H9 (cell line): Measurements from ENCODE around the gene CORO1A. TPM values are rescaled to one million over a fixed set of nuclear protein-coding genes. Genes with fewer than 3 reads are reported as not detected.

ENCODE experiments used
- DNase-seq: peaks from one replicate; pipeline ENCODE4 v3.0.0-alpha.2; 2017
- H2AFZ ChIP-seq: one replicate; pipeline ENCODE4 v1.6.1; 2013; ENCODE audit warnings: mild to moderate bottlenecking, low read length, control low read depth, moderate library complexity
- H2AK5ac ChIP-seq: 2 replicates; pipeline ENCODE4 v1.6.1; 2013; ENCODE audit warnings: low read length, control low read depth, mixed read lengths; ENCODE audit not compliant: insufficient read length
- H2BK120ac ChIP-seq: one replicate; pipeline ENCODE4 v1.6.1; 2013; ENCODE audit warnings: low read depth, mild to moderate bottlenecking, low read length, control low read depth, inconsistent platforms; ENCODE audit not compliant: poor library complexity, severe bottlenecking
- H2BK12ac ChIP-seq: 2 replicates; pipeline ENCODE4 v1.6.1; 2013; ENCODE audit warnings: low read length, control low read depth, mixed read lengths, low read depth; ENCODE audit not compliant: insufficient read length
- H2BK15ac ChIP-seq: 2 replicates; pipeline ENCODE4 v1.6.1; 2013; ENCODE audit warnings: low read depth, low read length, control low read depth
- H2BK20ac ChIP-seq: one replicate; pipeline ENCODE4 v1.6.1; 2013; ENCODE audit warnings: low read depth, mild to moderate bottlenecking, low read length, control low read depth, inconsistent platforms; ENCODE audit not compliant: poor library complexity, severe bottlenecking
- H2BK5ac ChIP-seq: 2 replicates; pipeline ENCODE4 v1.6.1; 2013; ENCODE audit warnings: low read length, control low read depth, mixed read lengths; ENCODE audit not compliant: insufficient read length
- H3K14ac ChIP-seq: 2 replicates; pipeline ENCODE4 v1.6.1; 2013; ENCODE audit warnings: low read length, control low read depth; ENCODE audit not compliant: insufficient read depth
- H3K18ac ChIP-seq: 2 replicates; pipeline ENCODE4 v1.6.1; 2013; ENCODE audit warnings: low read depth, mild to moderate bottlenecking, mixed read lengths, low read length, control low read depth; ENCODE audit not compliant: insufficient read length
- H3K23ac ChIP-seq: 2 replicates; pipeline ENCODE4 v1.6.1; 2013; ENCODE audit warnings: low read length, control low read depth, mixed read lengths, low read depth; ENCODE audit not compliant: insufficient read length
- H3K23me2 ChIP-seq: 2 replicates; pipeline ENCODE4 v1.6.1; 2013; ENCODE audit warnings: low read depth, mild to moderate bottlenecking, mixed read lengths, low read length, control low read depth; ENCODE audit not compliant: insufficient read length, poor library complexity, severe bottlenecking
- H3K27ac ChIP-seq: 2 replicates; pipeline ENCODE4 v1.5.1; 2013; ENCODE audit warnings: low read length, control low read depth, mixed read lengths, low read depth; ENCODE audit not compliant: insufficient read length
- H3K27me3 ChIP-seq: 2 replicates; pipeline ENCODE4 v1.6.1; 2013; ENCODE audit warnings: low read length, control low read depth, inconsistent platforms; ENCODE audit not compliant: insufficient read depth
- H3K4ac ChIP-seq: 2 replicates; pipeline ENCODE4 v1.6.1; 2013; ENCODE audit warnings: low read depth, mild to moderate bottlenecking, control low read depth, inconsistent platforms, low read length, moderate library complexity
- H3K4me1 ChIP-seq: 2 replicates; pipeline ENCODE4 v1.6.1; 2013; ENCODE audit warnings: low read length, control low read depth, inconsistent platforms; ENCODE audit not compliant: insufficient read depth
- H3K4me2 ChIP-seq: 2 replicates; pipeline ENCODE4 v1.6.1; 2013; ENCODE audit warnings: low read length, control low read depth, mixed read lengths; ENCODE audit not compliant: insufficient read length, insufficient read depth
- H3K56ac ChIP-seq: 2 replicates; pipeline ENCODE4 v1.6.1; 2013; ENCODE audit warnings: low read depth, mild to moderate bottlenecking, mixed read lengths, low read length, control low read depth; ENCODE audit not compliant: insufficient read length
- H3K79me1 ChIP-seq: 2 replicates; pipeline ENCODE4 v1.6.1; 2013; ENCODE audit warnings: low read depth, mild to moderate bottlenecking, moderate library complexity, low read length, control low read depth, inconsistent platforms; ENCODE audit not compliant: insufficient read depth, poor library complexity, severe bottlenecking
- H3K79me2 ChIP-seq: 2 replicates; pipeline ENCODE4 v1.6.1; 2013; ENCODE audit warnings: low read length, control low read depth, inconsistent platforms; ENCODE audit not compliant: insufficient read depth
- H3K9ac ChIP-seq: 2 replicates; pipeline ENCODE4 v1.6.1; 2013; ENCODE audit warnings: low read length, control low read depth, mixed read lengths; ENCODE audit not compliant: insufficient read length; ENCODE audit errors: extremely low read depth
- H3K9me3 ChIP-seq: one replicate; pipeline ENCODE4 v1.6.1; 2013; ENCODE audit warnings: low read depth, low read length, inconsistent platforms; ENCODE audit not compliant: control insufficient read depth
- H3T11ph ChIP-seq: one replicate; pipeline ENCODE4 v1.6.1; 2013; ENCODE audit warnings: mild to moderate bottlenecking, low read length, control low read depth, inconsistent platforms
- H4K20me1 ChIP-seq: one replicate; pipeline ENCODE4 v1.6.1; 2013; ENCODE audit not compliant: control insufficient read depth, insufficient read length, insufficient read depth
- H4K5ac ChIP-seq: 2 replicates; pipeline ENCODE4 v1.6.1; 2013; ENCODE audit warnings: low read depth, mild to moderate bottlenecking, mixed read lengths, low read length, control low read depth; ENCODE audit not compliant: insufficient read length
- H4K8ac ChIP-seq: replicated peaks from 2 replicates; pipeline ENCODE4 v1.6.1; 2013; ENCODE audit warnings: low read length, control low read depth, mixed read lengths, low read depth; ENCODE audit not compliant: insufficient read length
- H4K91ac ChIP-seq: 2 replicates; pipeline ENCODE4 v1.6.1; 2013; ENCODE audit warnings: low read depth, mild to moderate bottlenecking, moderate library complexity, mixed read lengths, low read length, control low read depth; ENCODE audit not compliant: insufficient read length
- H3K27ac Mint-ChIP-seq, 3 experiments: 2 replicates in 2 of 3; 3 replicates in 1 of 3; pipeline ENCODE4 v1.8.0; 2020 to 2021; ENCODE audit warnings: mixed read lengths in 3 of 3, mild to moderate bottlenecking in 1 of 3, moderate library complexity in 1 of 3
- H3K27me3 Mint-ChIP-seq: 2 replicates; pipeline ENCODE4 v1.8.0; 2021; ENCODE audit warnings: low read depth, mild to moderate bottlenecking, moderate library complexity, mixed read lengths
- H3K36me3 Mint-ChIP-seq, 3 experiments: 2 replicates in 2 of 3; 3 replicates in 1 of 3; pipeline ENCODE4 v1.8.0; 2020 to 2021; ENCODE audit warnings: low read depth in 3 of 3, mixed read lengths in 3 of 3; ENCODE audit not compliant: insufficient read depth in 1 of 3
- H3K4me1 Mint-ChIP-seq, 2 experiments: 2 replicates each; pipeline ENCODE4 v1.8.0; 2020; ENCODE audit warnings: mixed read lengths in 2 of 2
- H3K4me3 Mint-ChIP-seq, 2 experiments: 2 replicates in 1 of 2; 3 replicates in 1 of 2; pipeline ENCODE4 v1.8.0; 2020 to 2021; ENCODE audit warnings: mild to moderate bottlenecking in 2 of 2, mixed read lengths in 2 of 2, moderate library complexity in 1 of 2
- H3K9me3 Mint-ChIP-seq, 2 experiments: 2 replicates in 1 of 2; 3 replicates in 1 of 2; pipeline ENCODE4 v1.8.0; 2020; ENCODE audit warnings: mild to moderate bottlenecking in 2 of 2, mixed read lengths in 2 of 2, moderate library complexity in 1 of 2
- WGBS: extraction: QIAGEN DNeasy Blood & Tissue Kit; methylation state at CpG from one replicate; pipeline ENCODE4 v1.1.7; 2013; ENCODE audit warnings: missing lambda C conversion rate, low lambda C conversion rate, mixed read lengths; ENCODE audit not compliant: insufficient read length; ENCODE audit errors: extremely low coverage; 5-methylcytosine and 5-hydroxymethylcytosine counted together
- long read RNA-seq: library from polyadenylated mRNA; unstranded; transcript quantifications from one replicate; pipeline ENCODE4 v2.0.0, GENCODE V29; 2020
- total RNA-seq: library from RNA; stranded (reverse); gene quantifications from 2 replicates; pipeline ENCODE4 v1.2.1, GENCODE V29; 2021
- TF ChIP-seq, protein P1 (sequence below): fragments of 200-600 bp; sonication (generic); conservative IDR thresholded peaks from 3 replicates; pipeline ENCODE4 v1.8.0; 2021; ENCODE audit warnings: antibody characterized with exemption, mild to moderate bottlenecking

Gene CORO1A
- total RNA-seq = 3.4 and 4.8 TPM in 2 replicates
- long read RNA-seq, transcript CORO1A-201 (11 exons, 1,803 nt) = major isoform, 27 of 29 reads
- long read RNA-seq, partial matches to known transcripts = 0 of 29 reads
- long read RNA-seq, other reads (novel, unspliced or antisense) = 2 of 29 reads

DNA sequence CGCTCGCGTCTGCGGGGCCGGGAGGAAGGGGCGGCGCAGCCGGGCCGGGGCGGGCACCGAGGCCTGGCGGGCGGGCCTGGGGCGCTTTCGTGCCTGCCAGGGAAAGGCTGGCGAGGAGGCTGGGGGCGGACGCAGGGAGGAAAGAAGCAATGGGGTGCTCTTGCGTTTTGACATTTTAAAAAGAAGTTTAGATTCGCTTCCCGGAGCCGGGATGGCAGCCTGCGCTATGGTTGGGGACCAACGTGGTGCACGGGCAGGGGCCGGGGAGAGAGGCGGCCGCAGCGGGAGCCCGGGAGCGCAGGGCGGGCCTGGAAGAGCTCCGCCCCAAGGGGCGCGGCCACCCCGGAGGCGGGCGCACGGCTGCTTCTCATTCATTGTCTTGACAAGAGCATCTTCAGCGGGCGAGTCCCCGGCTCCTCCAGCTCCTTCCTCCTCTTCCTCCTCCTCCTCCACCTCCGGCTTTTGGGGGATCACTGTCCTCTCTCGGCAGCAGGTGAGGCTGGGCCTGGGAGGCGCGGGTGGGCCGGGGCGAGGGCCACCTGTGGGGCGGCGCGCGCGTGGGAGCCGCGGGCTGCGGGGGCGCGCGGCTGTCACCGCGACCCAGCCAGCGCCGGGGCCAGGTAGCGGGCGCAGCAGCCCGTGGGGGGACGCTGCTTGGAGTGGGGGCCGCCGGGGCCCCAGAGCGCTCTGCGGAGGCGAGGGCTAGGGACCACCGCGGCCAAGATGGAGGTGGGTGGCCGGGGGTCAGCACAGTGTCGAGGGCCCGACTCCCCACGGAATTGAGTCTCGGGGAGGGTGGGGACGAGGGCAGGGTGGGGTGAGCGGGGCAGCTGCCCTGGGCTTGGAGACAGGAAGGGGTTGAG is at the start of gene CORO1A:
TSS of gene CORO1A (plus strand) at position 370 of the 863 bp plus-strand sequence. CDS start 1,608 bp downstream, outside the sequence.
- Mint-ChIP-seq H3K36me3 (peaks cover 0 to 1% (median 0%) of the 10 kb centered on the region in 3 experiments; a peak in 2 of 7 replicates), H3K27ac (no peak within 1 kb of the TSS), H3K9me3 (no peaks in the 10 kb centered on the region), H3K27me3 (peaks cover 45% of the 10 kb centered on the region), H3K4me3 (peak within 1 kb of the TSS; percentile 74 to 85), H3K4me1 (peaks cover 4 to 17% of the 10 kb centered on the region in 2 experiments)
- Histone ChIP-seq H3K23me2 (peaks cover 4% of the 10 kb centered on the region), H3K27me3 (peaks cover 4% of the 10 kb centered on the region; the same call in 1 of the 2 replicates), H4K5ac (no peak within 1 kb of the TSS), H3K23ac (no peak within 1 kb of the TSS), H2BK20ac (no peak within 1 kb of the TSS), H3K14ac (no peak within 1 kb of the TSS; the same call in 1 of the 2 replicates), H3K4me1 (no peaks in the 10 kb centered on the region), H3K79me2 (no peaks in the 10 kb centered on the region), H3K4me2 (peak within 1 kb of the TSS; percentile 65), H4K91ac (no peak within 1 kb of the TSS), H2BK12ac (no peak within 1 kb of the TSS), H3K9me3 (no peaks in the 10 kb centered on the region), H3K4ac (no peak within 1 kb of the TSS), H3K27ac (no peak within 1 kb of the TSS), H3K9ac (no peak within 1 kb of the TSS), H2BK5ac (no peak within 1 kb of the TSS), H3K18ac (peak within 1 kb of the TSS; percentile 27), H2BK120ac (no peak within 1 kb of the TSS), H4K20me1 (peaks cover 4% of the 10 kb centered on the region), H3K56ac (no peak within 1 kb of the TSS), H2AFZ (no peak within 1 kb of the TSS), H4K8ac (no peak within 1 kb of the TSS), H3T11ph (no peak within 1 kb of the TSS), H3K79me1 (no peaks in the 10 kb centered on the region), H2AK5ac (no peak within 1 kb of the TSS), H2BK15ac (no peak within 1 kb of the TSS)
- TF ChIP-seq, protein P1, sequence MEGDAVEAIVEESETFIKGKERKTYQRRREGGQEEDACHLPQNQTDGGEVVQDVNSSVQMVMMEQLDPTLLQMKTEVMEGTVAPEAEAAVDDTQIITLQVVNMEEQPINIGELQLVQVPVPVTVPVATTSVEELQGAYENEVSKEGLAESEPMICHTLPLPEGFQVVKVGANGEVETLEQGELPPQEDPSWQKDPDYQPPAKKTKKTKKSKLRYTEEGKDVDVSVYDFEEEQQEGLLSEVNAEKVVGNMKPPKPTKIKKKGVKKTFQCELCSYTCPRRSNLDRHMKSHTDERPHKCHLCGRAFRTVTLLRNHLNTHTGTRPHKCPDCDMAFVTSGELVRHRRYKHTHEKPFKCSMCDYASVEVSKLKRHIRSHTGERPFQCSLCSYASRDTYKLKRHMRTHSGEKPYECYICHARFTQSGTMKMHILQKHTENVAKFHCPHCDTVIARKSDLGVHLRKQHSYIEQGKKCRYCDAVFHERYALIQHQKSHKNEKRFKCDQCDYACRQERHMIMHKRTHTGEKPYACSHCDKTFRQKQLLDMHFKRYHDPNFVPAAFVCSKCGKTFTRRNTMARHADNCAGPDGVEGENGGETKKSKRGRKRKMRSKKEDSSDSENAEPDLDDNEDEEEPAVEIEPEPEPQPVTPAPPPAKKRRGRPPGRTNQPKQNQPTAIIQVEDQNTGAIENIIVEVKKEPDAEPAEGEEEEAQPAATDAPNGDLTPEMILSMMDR = no peak
- peak; percentile 86 for DNase-seq
- no CpG with 5 or more reads among the region's 81 CpGs for WGBS
